Stimulated activated CD4-positive, alpha-beta T cell treated with anti-CD3 and anti-CD28 coated beads, Interleukin-2, amount 100 ng/mL, for 4 hours (primary cell): Measurements from ENCODE around the gene HSPA1L.

ENCODE experiments used
- DNase-seq: peaks from one replicate; pipeline ENCODE4 v3.0.0-alpha.2; 2020; ENCODE audit warnings: low read depth

HSPA1L gene

DNA sequence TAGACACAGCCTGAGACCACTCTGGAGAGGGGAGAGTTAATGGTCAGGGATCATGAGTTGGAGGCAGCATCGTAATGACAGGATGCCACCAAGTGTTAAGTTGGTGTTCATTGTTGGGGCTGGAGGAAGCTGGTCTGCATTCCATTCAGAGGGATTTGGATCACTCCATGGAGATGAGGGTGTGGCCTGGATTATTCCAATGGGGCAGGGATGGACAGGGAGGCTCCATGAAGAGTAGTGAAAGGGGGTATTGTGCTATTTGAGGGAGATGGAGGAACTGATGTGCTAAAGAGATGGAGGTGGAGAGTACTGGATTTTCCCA is 51.5 kb downstream of the HSPA1L start:
- no peak for DNase-seq

DNA sequence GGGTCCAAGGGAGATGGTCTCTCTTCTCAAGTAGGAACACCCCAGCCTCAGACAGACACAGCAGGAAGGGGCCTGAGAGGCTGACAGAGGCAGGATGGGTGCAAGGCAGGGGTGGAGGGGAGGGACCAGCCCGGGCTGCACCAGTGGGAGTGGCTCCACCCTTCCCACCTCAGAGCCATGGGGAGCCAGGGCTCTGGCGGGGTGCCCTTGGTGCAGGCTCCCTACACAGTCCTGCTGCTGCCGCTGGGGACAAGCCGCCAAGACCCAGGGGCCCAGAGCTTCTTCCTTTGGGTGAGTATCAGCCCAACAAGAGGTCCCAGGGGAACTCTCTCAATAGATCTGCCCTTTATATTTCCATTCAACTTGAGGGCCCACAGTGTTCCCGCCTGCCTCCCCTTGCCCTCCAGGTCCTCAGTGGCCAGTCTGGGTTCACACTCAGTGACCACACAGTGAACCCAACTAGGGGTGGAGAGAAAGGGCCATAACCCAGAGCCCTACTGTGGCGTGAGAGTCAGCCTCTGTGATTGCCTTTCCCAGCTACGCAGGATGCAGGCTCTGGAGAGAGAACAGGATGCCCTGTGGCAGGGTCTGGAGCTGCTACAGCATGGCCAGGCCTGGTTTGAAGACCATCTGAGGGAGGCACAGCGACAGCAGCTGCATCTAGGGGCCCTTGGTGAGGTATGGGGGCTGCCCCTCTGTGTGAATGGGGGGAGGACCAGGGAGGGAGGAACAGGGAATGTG is 52.0 kb downstream of the HSPA1L start:
- DNase-seq = no peak

DNA sequence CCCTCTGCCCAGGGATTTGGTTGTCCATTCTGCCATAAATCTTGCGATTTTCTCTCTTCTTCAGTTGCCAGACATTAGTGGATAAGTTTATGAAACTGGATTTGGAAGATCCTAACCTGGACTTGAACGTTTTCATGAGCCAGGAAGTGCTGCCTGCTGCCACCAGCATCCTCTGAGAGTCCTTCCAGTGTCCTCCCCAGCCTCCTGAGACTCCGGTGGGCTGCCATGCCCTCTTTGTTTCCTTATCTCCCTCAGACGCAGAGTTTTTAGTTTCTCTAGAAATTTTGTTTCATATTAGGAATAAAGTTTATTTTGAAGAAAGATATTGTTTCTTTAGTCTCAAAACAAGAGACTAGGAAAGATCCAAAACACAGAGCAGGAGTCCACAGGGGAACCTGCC is 52.7 kb downstream of the HSPA1L start, which contains the start of gene SAPCD1:
Gene SAPCD1 (plus strand): TSS at position 301 of the 400 bp plus-strand sequence. CDS start 399 bp downstream, outside the sequence.
- DNase-seq = no peak

DNA sequence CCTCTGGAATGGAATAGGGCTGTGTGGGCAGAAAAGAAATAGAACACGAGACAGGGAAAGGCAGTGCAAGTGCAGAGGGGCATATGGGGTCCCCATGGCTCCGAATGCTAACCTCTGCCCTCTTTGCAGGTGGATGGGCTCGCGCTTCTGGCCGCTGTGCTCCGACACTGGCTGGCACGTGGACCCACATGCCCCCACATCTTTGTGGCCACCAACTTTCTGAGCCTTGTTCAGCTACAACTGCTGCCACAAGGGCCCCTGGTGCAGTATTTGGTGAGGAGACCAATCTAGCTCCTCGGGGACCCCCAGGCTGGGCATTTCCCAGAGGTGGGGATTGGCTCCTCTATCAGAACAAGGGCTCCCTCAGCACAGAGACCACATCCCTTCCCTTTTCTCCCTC is 53.7 kb downstream of the HSPA1L start:
- no peak for DNase-seq

DNA sequence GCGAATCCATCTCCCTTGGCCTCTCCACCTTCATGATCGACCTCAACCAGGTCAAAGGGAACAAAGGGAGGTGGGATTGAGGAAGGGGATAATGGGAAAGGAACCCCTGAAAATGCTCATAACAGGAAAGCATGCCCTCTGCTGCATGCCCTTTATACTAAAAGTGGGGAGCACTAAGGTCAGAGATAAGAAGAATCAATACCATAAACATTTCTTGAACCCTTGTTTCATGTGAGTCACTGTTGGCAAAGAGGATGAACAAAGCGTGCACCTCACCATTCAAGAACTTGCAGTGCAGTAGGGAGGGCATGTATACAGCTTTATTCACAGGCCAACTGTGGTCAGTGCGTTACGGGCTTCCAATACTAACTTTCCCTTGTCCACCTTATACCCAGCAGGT is 54.3 kb downstream of the HSPA1L start:
- DNase-seq = no peak
